Progenitor cell of endocrine pancreas (in vitro differentiated cells): ENCODE results near the gene UPK3A. TPM values are rescaled to one million over a fixed set of nuclear protein-coding genes. Genes with fewer than 3 reads are reported as not detected.
A peak's percentile ranks its signal among the peaks of the same experiment; 100 is the strongest.

Source experiments
- DNase-seq: peaks from one replicate; pipeline ENCODE4 v3.0.0; 2021; ENCODE audit warnings: low spot score; ENCODE audit not compliant: unreplicated experiment
- H3K27ac Mint-ChIP-seq: 2 replicates; pipeline ENCODE4 v1.8.0; 2021; ENCODE audit warnings: mild to moderate bottlenecking, moderate library complexity, mixed read lengths
- H3K27me3 Mint-ChIP-seq: 2 replicates; pipeline ENCODE4 v1.8.0; 2021; ENCODE audit warnings: mixed read lengths
- H3K36me3 Mint-ChIP-seq: 2 replicates; pipeline ENCODE4 v1.8.0; 2022; ENCODE audit warnings: mixed read lengths; ENCODE audit not compliant: insufficient read depth
- H3K4me1 Mint-ChIP-seq: 2 replicates; pipeline ENCODE4 v1.8.0; 2021; ENCODE audit warnings: low read depth, mixed read lengths
- H3K4me3 Mint-ChIP-seq: 2 replicates; pipeline ENCODE4 v1.8.0; 2021; ENCODE audit warnings: low read depth, mild to moderate bottlenecking, moderate library complexity, mixed read lengths
- H3K9me3 Mint-ChIP-seq: 2 replicates; pipeline ENCODE4 v1.8.0; 2021; ENCODE audit warnings: low read depth, mixed read lengths
- CTCF ChIP-seq: fragments of 200-600 bp; sonication (generic); IDR thresholded peaks from one replicate; pipeline ENCODE4 v1.5.0; 2021; ENCODE audit warnings: antibody characterized with exemption, mild to moderate bottlenecking; ENCODE audit not compliant: unreplicated experiment
- total RNA-seq: library from RNA; stranded (reverse); gene quantifications from 2 replicates; pipeline ENCODE4 v1.2.1, GENCODE V29; 2021

UPK3A gene
- total RNA-seq, 1 donor from 2014 or later = 0.57 TPM

- H3K9me3 Mint-ChIP-seq = no peaks in the 10 kb centered on the region
- DNase-seq = peak; percentile 67
- no peaks in the 10 kb centered on the region for H3K27me3 Mint-ChIP-seq
- H3K36me3 Mint-ChIP-seq = peaks cover 1% of the 10 kb centered on the region
- H3K4me3 Mint-ChIP-seq = peak within 1 kb of the TSS; percentile 91
- H3K27ac Mint-ChIP-seq = peak within 1 kb of the TSS; percentile 92
- no peak for TF ChIP-seq CTCF
- peaks cover 10% of the 10 kb centered on the region for H3K4me1 Mint-ChIP-seq
Measured at GRCh38 chr22:45240810-45241631, 43.7 kb upstream of the UPK3A start, which contains the start of gene KIAA0930. KIAA0930 (minus strand) TSS chr22:45240894; CDS start chr22:45240703, 191 bp downstream.

- H3K4me3 Mint-ChIP-seq = no peak overlapping the region
- peaks cover 1% of the 10 kb centered on the region for H3K36me3 Mint-ChIP-seq
- H3K9me3 Mint-ChIP-seq = no peaks in the 10 kb centered on the region
- no peak overlapping the region for H3K27ac Mint-ChIP-seq
- DNase-seq = no peak
- H3K4me1 Mint-ChIP-seq = peaks cover 18% of the 10 kb centered on the region
- no peak for TF ChIP-seq CTCF
- H3K27me3 Mint-ChIP-seq = no peaks in the 10 kb centered on the region
Measured at GRCh38 chr22:45242778-45243191, 42.0 kb upstream of the UPK3A start.

- Mint-ChIP-seq H3K27ac (peak overlapping the region; percentile 85), H3K27me3 (no peaks in the 10 kb centered on the region), H3K4me3 (no peak overlapping the region), H3K4me1 (peaks cover 12% of the 10 kb centered on the region), H3K9me3 (no peaks in the 10 kb centered on the region), H3K36me3 (no peaks in the 10 kb centered on the region)
- no peak for DNase-seq
- TF ChIP-seq CTCF = no peak
Measured at GRCh38 chr22:45244916-45245315, 39.8 kb upstream of the UPK3A start.

- Mint-ChIP-seq H3K27ac (peak overlapping the region; percentile 96), H3K36me3 (no peaks in the 10 kb centered on the region), H3K27me3 (no peaks in the 10 kb centered on the region), H3K4me1 (peaks cover 12% of the 10 kb centered on the region), H3K4me3 (no peak overlapping the region), H3K9me3 (no peaks in the 10 kb centered on the region)
- TF ChIP-seq CTCF = no peak
- DNase-seq = no peak
Measured at GRCh38 chr22:45246060-45246985, 38.4 kb upstream of the UPK3A start.
